ENCODE data around the gene COL5A3.

- TF ChIP-seq CTCF (IDR thresholded peaks at IDR 0.05; ENCODE audit: low read length) (no peak), EZH2 (optimal IDR thresholded peaks at IDR 0.05; ENCODE audit: low read depth, low read length) (no peak), EZH2phosphoT487 (IDR thresholded peaks at IDR 0.05; ENCODE audit: low read length) (no peak)
Observed at GRCh38 chr19:9972103-9972502, 38.2 kb downstream of the COL5A3 start.
